Gastrocnemius medialis (tissue), 4 donors: ENCODE data around the gene C22orf23. TPM values are rescaled to one million over a fixed set of nuclear protein-coding genes. Genes with fewer than 3 reads are reported as not detected.

Source experiments
- ATAC-seq, 2 donors: fragments of 150-250 bp; one replicate each; pipeline ENCODE4 v1.9.1; 2016
- DNase-seq, 2 donors: peaks; one replicate each; pipeline ENCODE4 v3.0.0-alpha.2; 2019
- H3K27ac ChIP-seq, 4 donors: fragments of 200-600 bp; sonication (generic); 1 replicate in 1 of 4; 2 replicates in 3 of 4; pipeline ENCODE4 v1.5.1; 2016 to 2018; ENCODE audit warnings: mild to moderate bottlenecking in 2 of 4, moderate library complexity in 1 of 4
- H3K27me3 ChIP-seq, 3 donors: fragments of 200-600 bp; sonication (generic) in 2 of 3; 1 replicate in 1 of 3; 2 replicates in 2 of 3; pipeline versions ENCODE4 v1.5.1 to v1.6.0; 2016 to 2019; ENCODE audit warnings: mild to moderate bottlenecking in 1 of 3, moderate library complexity in 1 of 3
- H3K36me3 ChIP-seq, 2 donors: fragments of 200-600 bp; sonication (generic) in 1 of 2; one replicate each; pipeline ENCODE4 v1.5.1; 2017 to 2018
- H3K4me1 ChIP-seq, 2 donors: fragments of 200-600 bp; sonication (generic) in 1 of 2; one replicate each; pipeline ENCODE4 v1.5.1; 2016 to 2017; ENCODE audit warnings: mild to moderate bottlenecking in 2 of 2
- H3K4me3 ChIP-seq, 4 donors: fragments of 200-600 bp; sonication (generic) in 3 of 4; 1 replicate in 1 of 4; 2 replicates in 3 of 4; pipeline ENCODE4 v1.5.1; 2016 to 2019; ENCODE audit warnings: mild to moderate bottlenecking in 2 of 4
- H3K9me3 ChIP-seq, 3 donors: fragments of 200-600 bp; sonication (generic) in 2 of 3; 1 replicate in 1 of 3; 2 replicates in 2 of 3; pipeline ENCODE4 v1.5.1; 2016 to 2019
- POLR2A ChIP-seq, 2 donors: fragments of 450-650 bp; IDR thresholded peaks; one replicate each; pipeline ENCODE4 v1.6.1; 2017; ENCODE audit warnings: antibody characterized with exemption in 2 of 2, mild to moderate bottlenecking in 2 of 2, moderate library complexity in 2 of 2
- in situ Hi-C, 4 donors: fragments of 200-750 bp; cut with MboI; loops; one replicate each; pipeline versions ENCODE4 v1.15.0 to v1.8.0; 2017; ENCODE audit warnings: low sequenced_read_pairs in 4 of 4
- intact Hi-C: fragments of 100-400 bp; cut with DNase I; formaldehyde crosslinking; loops from one replicate; pipeline ENCODE4 v1.15.1; 2023; ENCODE audit warnings: low total_unique reads
- total RNA-seq, 4 donors: library from RNA; depleted of rRNA; stranded (reverse); fragments of >200 nt; gene quantifications; one replicate each; pipeline versions ENCODE4 v1.1.0 to v1.2.3, GENCODE V29; 2016
- TF ChIP-seq, protein P1 (sequence below), 5 experiments: fragments of 450-650 bp in 3 of 5; fragments of 200-600 bp in 2 of 5; sonication (generic) in 2 of 5; IDR thresholded peaks in 4 of 5; conservative IDR thresholded peaks in 1 of 5; 1 replicate in 4 of 5; 2 replicates in 1 of 5; pipeline ENCODE4 v1.5.1; 2016 to 2019; ENCODE audit warnings: antibody characterized with exemption in 5 of 5, mild to moderate bottlenecking in 3 of 5, moderate library complexity in 3 of 5

C22orf23 gene
- total RNA-seq, 4 donors from 2014 or later: 0.20 to 1.1 (median 0.35) TPM; not detected in 1

DNA sequence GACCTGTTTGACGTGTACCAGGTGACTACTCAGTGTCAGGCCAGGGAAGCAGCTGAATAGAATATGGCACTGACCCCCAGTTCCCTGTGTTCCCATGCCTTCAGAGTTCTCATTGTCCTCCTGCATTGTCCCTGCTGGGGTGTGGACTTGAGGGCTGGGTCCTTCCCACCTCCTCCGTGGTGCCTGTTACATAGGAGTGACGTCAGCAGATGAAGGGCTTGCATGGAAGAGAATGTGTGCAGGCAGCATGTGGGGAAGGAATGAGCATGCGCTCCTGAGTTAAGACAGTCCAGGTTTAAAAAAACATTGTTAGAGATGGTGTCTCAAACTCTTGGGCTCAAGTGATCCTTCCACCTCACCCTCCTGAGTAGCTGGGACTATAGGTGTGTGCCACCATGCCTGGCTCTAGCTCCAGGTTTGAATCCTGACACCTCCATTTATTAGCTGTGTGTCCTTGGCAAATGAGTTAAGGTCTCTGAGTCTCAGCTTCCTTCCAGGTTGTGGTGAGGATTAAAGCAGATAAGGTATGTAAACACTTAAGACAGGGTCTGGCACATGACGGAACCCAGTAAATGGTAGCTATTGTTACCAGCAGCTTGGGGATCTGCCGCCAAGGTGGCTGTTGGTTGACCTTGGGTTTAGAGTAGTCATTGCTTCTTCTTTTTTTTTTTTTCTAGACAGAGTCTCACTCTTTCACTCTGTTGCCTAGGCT, 38.5 kb upstream of the C22orf23 start:
- ATAC-seq: no peak
- intact Hi-C loops: no loop called here

GRCh38 chr22:37990862-37991261, 37.5 kb upstream of the C22orf23 start:
- ATAC-seq (no peak), DNase-seq (no peak)
- Histone ChIP-seq H3K4me3 (no peak overlapping the region), H3K36me3 (no peaks in the 10 kb centered on the region), H3K4me1 (no peaks in the 10 kb centered on the region), H3K27me3 (no peaks in the 10 kb centered on the region), H3K9me3 (no peaks in the 10 kb centered on the region), H3K27ac (no peak overlapping the region)
- intact Hi-C loops (no loop called here), in situ Hi-C loops (no loop called here)
- TF ChIP-seq POLR2A (IDR thresholded peaks at IDR 0.05): no peak
- TF ChIP-seq, protein P1, sequence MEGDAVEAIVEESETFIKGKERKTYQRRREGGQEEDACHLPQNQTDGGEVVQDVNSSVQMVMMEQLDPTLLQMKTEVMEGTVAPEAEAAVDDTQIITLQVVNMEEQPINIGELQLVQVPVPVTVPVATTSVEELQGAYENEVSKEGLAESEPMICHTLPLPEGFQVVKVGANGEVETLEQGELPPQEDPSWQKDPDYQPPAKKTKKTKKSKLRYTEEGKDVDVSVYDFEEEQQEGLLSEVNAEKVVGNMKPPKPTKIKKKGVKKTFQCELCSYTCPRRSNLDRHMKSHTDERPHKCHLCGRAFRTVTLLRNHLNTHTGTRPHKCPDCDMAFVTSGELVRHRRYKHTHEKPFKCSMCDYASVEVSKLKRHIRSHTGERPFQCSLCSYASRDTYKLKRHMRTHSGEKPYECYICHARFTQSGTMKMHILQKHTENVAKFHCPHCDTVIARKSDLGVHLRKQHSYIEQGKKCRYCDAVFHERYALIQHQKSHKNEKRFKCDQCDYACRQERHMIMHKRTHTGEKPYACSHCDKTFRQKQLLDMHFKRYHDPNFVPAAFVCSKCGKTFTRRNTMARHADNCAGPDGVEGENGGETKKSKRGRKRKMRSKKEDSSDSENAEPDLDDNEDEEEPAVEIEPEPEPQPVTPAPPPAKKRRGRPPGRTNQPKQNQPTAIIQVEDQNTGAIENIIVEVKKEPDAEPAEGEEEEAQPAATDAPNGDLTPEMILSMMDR (IDR thresholded peaks at IDR 0.05 in 4 of 5, conservative IDR thresholded peaks at IDR 0.05 in 1 of 5): no peak

More for the DNA sequence above, 38.5 kb upstream of the C22orf23 start:
- Histone ChIP-seq H3K27ac (no peak overlapping the region), H3K9me3 (no peaks in the 10 kb centered on the region), H3K4me1 (no peaks in the 10 kb centered on the region), H3K36me3 (no peaks in the 10 kb centered on the region), H3K4me3 (no peak overlapping the region), H3K27me3 (no peaks in the 10 kb centered on the region)
- TF ChIP-seq POLR2A (IDR thresholded peaks at IDR 0.05): no peak
- TF ChIP-seq, protein P1 (IDR thresholded peaks at IDR 0.05 in 4 of 5, conservative IDR thresholded peaks at IDR 0.05 in 1 of 5): no peak
- in situ Hi-C loops: no loop called here
- DNase-seq: no peak

DNA sequence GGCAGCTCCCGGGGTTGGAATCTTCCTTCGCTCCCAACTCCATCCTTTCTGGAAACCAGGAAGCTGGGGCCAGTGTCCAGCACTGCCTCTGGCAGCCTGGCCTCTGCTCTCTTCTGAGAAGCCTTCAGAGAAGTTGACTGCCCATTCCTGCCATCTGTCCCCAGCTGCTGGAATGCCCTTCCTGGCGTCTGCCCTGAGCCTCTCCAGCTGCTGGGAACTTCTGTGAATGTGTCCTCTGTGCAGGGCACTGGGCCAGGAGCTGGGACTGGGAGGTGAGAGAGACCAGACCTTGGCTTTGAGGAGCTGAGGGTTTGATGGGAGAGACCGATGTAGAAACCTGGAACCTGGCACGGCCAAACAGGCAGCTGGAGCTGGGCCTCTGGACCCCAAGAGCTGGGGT, 36.9 kb upstream of the C22orf23 start:
- no peak overlapping the region for H3K27ac ChIP-seq
- H3K27me3 ChIP-seq: no peaks in the 10 kb centered on the region
- no peak for TF ChIP-seq POLR2A (IDR thresholded peaks at IDR 0.05)
- TF ChIP-seq, protein P1 (IDR thresholded peaks at IDR 0.05 in 4 of 5, conservative IDR thresholded peaks at IDR 0.05 in 1 of 5): no peak

DNA sequence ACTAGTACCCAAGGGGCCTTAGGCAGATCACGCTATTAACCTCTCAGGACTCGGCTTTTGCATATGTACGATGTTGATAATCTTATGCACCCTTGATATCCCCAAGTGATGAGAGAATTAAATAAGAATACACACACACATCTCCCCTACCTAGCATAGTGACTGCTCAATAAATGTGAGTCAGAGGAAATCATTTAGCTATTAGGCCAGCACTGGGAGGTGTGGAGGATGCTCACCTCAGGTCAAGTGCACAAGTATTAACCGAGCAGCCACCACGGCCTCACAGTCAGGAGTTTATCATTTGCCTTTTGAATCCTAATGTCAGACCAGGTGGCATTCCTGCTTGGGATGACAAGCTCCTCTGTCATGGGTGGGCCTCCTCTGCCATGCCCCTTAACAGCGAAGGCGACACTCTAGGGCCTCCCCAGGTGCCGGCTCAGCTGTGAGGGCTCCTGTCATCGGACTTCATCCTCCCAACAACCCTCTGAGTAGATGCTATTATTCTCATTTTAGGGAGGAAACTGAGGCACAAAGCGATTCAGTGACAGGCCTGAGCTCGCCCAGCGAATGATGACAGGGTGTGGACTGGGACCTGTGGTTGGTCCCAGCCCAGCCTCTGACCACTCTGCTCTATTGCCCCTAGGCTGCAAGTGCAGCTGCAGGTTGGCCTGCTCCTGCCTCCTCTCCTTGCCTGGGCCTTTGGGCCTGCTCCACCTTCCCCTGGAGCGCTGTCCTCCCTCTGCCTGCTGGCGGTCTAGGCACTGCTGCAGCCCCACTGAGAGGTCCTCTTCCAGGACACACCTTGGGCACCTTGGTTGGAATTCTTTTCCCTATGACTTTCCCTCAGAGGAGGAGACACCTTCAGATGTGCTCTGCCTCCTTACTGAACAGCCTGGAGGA, 36.0 kb upstream of the C22orf23 start:
- Histone ChIP-seq H3K4me3 (no peak overlapping the region), H3K4me1 (no peaks in the 10 kb centered on the region), H3K36me3 (no peaks in the 10 kb centered on the region), H3K9me3 (no peaks in the 10 kb centered on the region), H3K27ac (no peak overlapping the region), H3K27me3 (no peaks in the 10 kb centered on the region)
- ATAC-seq (no peak), DNase-seq (no peak)
- intact Hi-C loops (no loop called here), in situ Hi-C loops (no loop called here)
- TF ChIP-seq, protein P1 (IDR thresholded peaks at IDR 0.05 in 4 of 5, conservative IDR thresholded peaks at IDR 0.05 in 1 of 5): no peak
- TF ChIP-seq POLR2A (IDR thresholded peaks at IDR 0.05): no peak

More for the DNA sequence above, 36.9 kb upstream of the C22orf23 start:
- intact Hi-C loops (no loop called here), in situ Hi-C loops (no loop called here)
- Histone ChIP-seq H3K4me3 (no peak overlapping the region), H3K4me1 (no peaks in the 10 kb centered on the region), H3K9me3 (no peaks in the 10 kb centered on the region), H3K36me3 (no peaks in the 10 kb centered on the region)
- ATAC-seq (no peak), DNase-seq (no peak)
